ENCODE data around the gene TUSC7.

Gene TUSC7

GRCh38 chr3:116709479-116709878 is at the start of gene TUSC7:
TUSC7 (plus strand) TSS chr3:116709779.
- DNase-seq = no peak

- DNase-seq = no peak
These were observed 48.4 kb upstream of the TUSC7 start for GRCh38 chr3:116661196-116661595.

- no peak for DNase-seq
These were observed 46.1 kb upstream of the TUSC7 start for GRCh38 chr3:116663161-116664110.

- DNase-seq = no peak
These were observed 42.3 kb upstream of the TUSC7 start for GRCh38 chr3:116667324-116667723.

- no peak for DNase-seq
These were observed 41.8 kb upstream of the TUSC7 start for GRCh38 chr3:116667791-116668190.

- no peak for DNase-seq
These were observed 40.0 kb upstream of the TUSC7 start for GRCh38 chr3:116669576-116669975.

GRCh38 chr3:116671151-116671550 is 38.4 kb upstream of the TUSC7 start:
- DNase-seq = no peak

GRCh38 chr3:116678853-116679252 is 30.7 kb upstream of the TUSC7 start:
- DNase-seq = no peak

GRCh38 chr3:116691041-116691440 is 18.5 kb upstream of the TUSC7 start:
- DNase-seq = no peak

GRCh38 chr3:116701070-116701469 is 8.5 kb upstream of the TUSC7 start:
- no peak for DNase-seq

- no peak for DNase-seq
These were observed 7.2 kb upstream of the TUSC7 start for GRCh38 chr3:116702334-116702733.

GRCh38 chr3:116707531-116707930 is 2.0 kb upstream of the TUSC7 start:
- DNase-seq = no peak

GRCh38 chr3:116716490-116716889 is 6.9 kb downstream of the TUSC7 start:
- DNase-seq = no peak

GRCh38 chr3:116717566-116717965 is 8.0 kb downstream of the TUSC7 start:
- DNase-seq = no peak

- no peak for DNase-seq
These were observed 18.9 kb downstream of the TUSC7 start for GRCh38 chr3:116728454-116728853.

GRCh38 chr3:116734243-116734642 is 24.7 kb downstream of the TUSC7 start:
- no peak for DNase-seq

- no peak for DNase-seq
These were observed 30.1 kb downstream of the TUSC7 start for GRCh38 chr3:116739678-116740077.

- no peak for DNase-seq
These were observed 30.7 kb downstream of the TUSC7 start for GRCh38 chr3:116740293-116740692.

GRCh38 chr3:116741467-116741866 is 31.9 kb downstream of the TUSC7 start:
- DNase-seq = no peak

GRCh38 chr3:116743062-116743461 is 33.5 kb downstream of the TUSC7 start:
- DNase-seq = no peak

GRCh38 chr3:116749388-116749787 is 39.8 kb downstream of the TUSC7 start:
- DNase-seq = no peak

GRCh38 chr3:116757315-116757714 is 47.7 kb downstream of the TUSC7 start:
- no peak for DNase-seq

GRCh38 chr3:116759316-116759715 is 49.7 kb downstream of the TUSC7 start:
- no peak for DNase-seq

All from cortex of kidney (tissue), 1 donor.